CD4-positive, alpha-beta memory T cell (primary cell): ENCODE data around the gene CTSG. TPM values are rescaled to one million over a fixed set of nuclear protein-coding genes. Genes with fewer than 3 reads are reported as not detected.
A peak's percentile ranks its signal among the peaks of the same experiment; 100 is the strongest.

Experiments used
- CTCF ChIA-PET: fragments of 350-600 bp; sonication (Branson Sonifier 250); formaldehyde crosslinking; loops from one replicate; lab custom pipeline; 2021; ENCODE audit warnings: inconsistent platforms; ENCODE audit not compliant: partially characterized antibody; lab: Charles Lee
- POLR2A ChIA-PET: fragments of 350-600 bp; sonication (Branson Sonifier 250); formaldehyde crosslinking; loops from one replicate; lab custom pipeline; 2021; ENCODE audit not compliant: partially characterized antibody; lab: Charles Lee
- DNase-seq, 5 donors: peaks; one replicate each; pipeline versions ENCODE4 v3.0.0 to v3.0.0-alpha.2; 2020 to 2022; ENCODE audit warnings: mixed read lengths in 1 of 5
- H3K27ac ChIP-seq: one replicate; pipeline ENCODE4 v1.7.0; 2013; ENCODE audit warnings: low read depth, low read length
- H3K27me3 ChIP-seq: 2 replicates; pipeline ENCODE4 v1.7.0; 2013; ENCODE audit warnings: mild to moderate bottlenecking, low read length, moderate library complexity; ENCODE audit not compliant: insufficient read depth
- H3K36me3 ChIP-seq: 2 replicates; pipeline ENCODE4 v1.7.0; 2013; ENCODE audit warnings: mild to moderate bottlenecking, low read length, moderate library complexity; ENCODE audit not compliant: insufficient read depth
- H3K4me1 ChIP-seq: 2 replicates; pipeline ENCODE4 v1.7.0; 2013; ENCODE audit warnings: mild to moderate bottlenecking, low read length, moderate library complexity; ENCODE audit not compliant: insufficient read depth
- H3K4me3 ChIP-seq, 2 donors: one replicate each; pipeline ENCODE4 v1.7.0; 2013; ENCODE audit warnings: low read length in 2 of 2, mild to moderate bottlenecking in 1 of 2
- H3K9me3 ChIP-seq, 2 donors: one replicate each; pipeline ENCODE4 v1.7.0; 2013; ENCODE audit warnings: low read length in 2 of 2, control low read depth in 1 of 2; ENCODE audit not compliant: control insufficient read depth in 1 of 2
- H3K27ac Mint-ChIP-seq, 7 donors: one replicate each; pipeline ENCODE4 v1.8.0; 2020 to 2021; ENCODE audit warnings: mixed read lengths in 7 of 7, mild to moderate bottlenecking in 6 of 7, inconsistent platforms in 3 of 7, moderate library complexity in 3 of 7
- H3K27me3 Mint-ChIP-seq, 2 donors: one replicate each; pipeline ENCODE4 v1.8.0; 2020 to 2021; ENCODE audit warnings: mixed read lengths in 2 of 2
- H3K36me3 Mint-ChIP-seq, 2 donors: one replicate each; pipeline ENCODE4 v1.8.0; 2020 to 2021; ENCODE audit warnings: mixed read lengths in 2 of 2, inconsistent platforms in 1 of 2, mild to moderate bottlenecking in 1 of 2
- H3K4me1 Mint-ChIP-seq, 4 donors: one replicate each; pipeline ENCODE4 v1.8.0; 2020 to 2021; ENCODE audit warnings: mixed read lengths in 4 of 4, mild to moderate bottlenecking in 1 of 4
- H3K4me3 Mint-ChIP-seq, 8 donors: one replicate each; pipeline ENCODE4 v1.8.0; 2020 to 2021; ENCODE audit warnings: mixed read lengths in 8 of 8, mild to moderate bottlenecking in 7 of 8, moderate library complexity in 6 of 8, inconsistent platforms in 3 of 8
- H3K9me3 Mint-ChIP-seq, 8 donors: one replicate each; pipeline ENCODE4 v1.8.0; 2020 to 2021; ENCODE audit warnings: mixed read lengths in 8 of 8, mild to moderate bottlenecking in 5 of 8, inconsistent platforms in 3 of 8, moderate library complexity in 1 of 8
- intact Hi-C: fragments of 100-400 bp; cut with micrococcal nuclease; formaldehyde crosslinking; loops from one replicate; pipeline ENCODE4 v1.15.1; 2023
- polyA plus RNA-seq, 2 donors: library from polyadenylated mRNA; unstranded; fragments of 300-500 nt; fragmentation: Illumina TruSeq; gene quantifications; one replicate each; pipeline ENCODE4 v1.2.3, GENCODE V29; 2021
- total RNA-seq, 2 experiments: library from RNA; stranded (reverse); gene quantifications; one replicate each; pipeline ENCODE4 v1.2.3, GENCODE V29; 2021

Gene CTSG, protein sequence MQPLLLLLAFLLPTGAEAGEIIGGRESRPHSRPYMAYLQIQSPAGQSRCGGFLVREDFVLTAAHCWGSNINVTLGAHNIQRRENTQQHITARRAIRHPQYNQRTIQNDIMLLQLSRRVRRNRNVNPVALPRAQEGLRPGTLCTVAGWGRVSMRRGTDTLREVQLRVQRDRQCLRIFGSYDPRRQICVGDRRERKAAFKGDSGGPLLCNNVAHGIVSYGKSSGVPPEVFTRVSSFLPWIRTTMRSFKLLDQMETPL
- total RNA-seq (not detected), polyA plus RNA-seq (not detected)

DNA sequence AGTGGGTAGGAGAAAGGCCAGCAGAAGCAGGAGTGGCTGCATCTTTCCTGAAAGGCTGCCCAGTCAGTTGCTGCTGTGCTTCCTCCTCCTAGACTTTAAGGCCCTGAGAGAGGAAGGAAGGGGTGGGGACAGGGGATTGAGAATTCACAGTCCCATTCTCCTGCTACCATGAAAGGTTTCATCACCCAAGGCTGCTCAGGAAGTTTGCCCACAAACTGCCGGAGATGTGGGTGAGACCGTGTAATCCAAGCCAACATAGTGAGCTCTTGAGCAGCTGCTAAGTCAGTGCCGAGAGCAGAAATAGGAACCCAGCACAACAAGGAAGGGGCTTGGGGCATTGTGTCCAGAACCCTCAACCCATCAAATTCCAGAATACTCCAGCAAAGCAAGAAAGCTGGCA is at the start of gene CTSG:
Gene CTSG (minus strand): TSS at position 69 of the 400 bp plus-strand sequence. CDS start 27 bp downstream, at position 42.
- Mint-ChIP-seq H3K9me3 (peaks cover 0 to 2% (median 0%) of the 10 kb centered on the region in 8 donors), H3K27me3 (peaks cover 6 to 13% of the 10 kb centered on the region in 2 donors), H3K4me1 (no peaks in the 10 kb centered on the region), H3K4me3 (peak within 1 kb of the TSS in 1 of 8 donors; percentile 31), H3K27ac (peak within 1 kb of the TSS in 1 of 7 donors; percentile 22), H3K36me3 (no peaks in the 10 kb centered on the region)
- ChIA-PET POLR2A (no interaction called here), CTCF (no interaction called here)
- DNase-seq, result no peak
- H3K4me1 ChIP-seq, result no peaks in the 10 kb centered on the region
- H3K4me3 ChIP-seq, result no peak within 1 kb of the TSS
- no peak within 1 kb of the TSS for H3K27ac ChIP-seq
- no peaks in the 10 kb centered on the region for H3K27me3 ChIP-seq
- H3K9me3 ChIP-seq, result no peaks in the 10 kb centered on the region
- H3K36me3 ChIP-seq, result no peaks in the 10 kb centered on the region
- intact Hi-C loops, result no loop called here

DNA sequence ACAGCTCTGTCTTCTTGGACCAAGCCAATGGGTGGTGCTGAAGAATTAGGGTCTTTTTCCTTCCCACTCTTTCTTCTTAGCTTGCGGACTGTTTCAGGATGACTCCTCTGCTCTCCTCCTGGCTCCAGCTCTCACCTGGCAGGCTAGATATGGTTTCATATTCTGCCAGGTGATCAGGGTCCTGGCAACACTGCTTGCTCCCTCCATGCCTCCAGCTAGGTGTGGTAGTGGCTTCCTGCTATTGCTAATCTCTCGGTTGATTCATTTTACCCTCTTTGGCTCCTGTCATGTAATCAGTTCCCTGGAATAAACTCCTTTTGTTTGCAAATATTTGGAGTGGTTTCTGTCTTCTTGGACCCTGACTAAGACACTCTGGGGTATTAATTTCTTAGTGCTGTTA is 37.7 kb upstream of the CTSG start:
- intact Hi-C loops, result no loop called here
- no peaks in the 10 kb centered on the region for H3K27me3 ChIP-seq
- H3K36me3 ChIP-seq, result no peaks in the 10 kb centered on the region
- POLR2A ChIA-PET, result no interaction called here
- H3K4me1 ChIP-seq, result no peaks in the 10 kb centered on the region
- CTCF ChIA-PET, result no interaction called here
- Mint-ChIP-seq H3K36me3 (no peaks in the 10 kb centered on the region), H3K27me3 (no peaks in the 10 kb centered on the region), H3K4me3 (no peak overlapping the region), H3K27ac (peak overlapping the region in 1 of 7 donors; percentile 80), H3K4me1 (peaks cover 0 to 23% (median 7%) of the 10 kb centered on the region in 4 donors), H3K9me3 (peaks cover 0 to 5% (median 0%) of the 10 kb centered on the region in 8 donors)
- H3K27ac ChIP-seq, result no peak overlapping the region
- DNase-seq, result no peak
- no peaks in the 10 kb centered on the region for H3K9me3 ChIP-seq
- no peak overlapping the region for H3K4me3 ChIP-seq

DNA sequence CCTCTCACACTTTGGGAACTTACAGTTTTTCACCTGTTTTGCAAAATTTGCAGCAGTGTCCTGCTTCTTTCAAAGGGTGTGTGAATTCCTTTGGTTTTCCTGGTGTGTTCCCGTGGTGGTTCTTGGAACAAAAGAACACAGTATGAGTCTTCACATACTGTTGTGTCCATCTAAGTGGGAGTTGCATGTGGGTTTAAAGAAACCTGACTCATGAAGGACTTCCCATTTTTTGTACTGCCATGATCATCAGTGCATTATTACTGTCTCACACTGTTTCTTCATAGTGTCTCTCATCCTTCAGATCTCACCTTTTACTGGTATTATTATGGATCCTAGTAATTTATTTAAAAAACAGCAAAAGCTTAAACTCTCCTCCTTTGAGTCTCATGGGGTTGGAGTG is 37.2 kb upstream of the CTSG start:
- H3K36me3 ChIP-seq, result no peaks in the 10 kb centered on the region
- Mint-ChIP-seq H3K4me3 (no peak overlapping the region), H3K27ac (peak overlapping the region in 1 of 7 donors; percentile 80), H3K9me3 (peaks cover 0 to 5% (median 0%) of the 10 kb centered on the region in 8 donors), H3K4me1 (peaks cover 0 to 23% (median 7%) of the 10 kb centered on the region in 4 donors), H3K36me3 (no peaks in the 10 kb centered on the region), H3K27me3 (no peaks in the 10 kb centered on the region)
- H3K4me3 ChIP-seq, result no peak overlapping the region
- H3K9me3 ChIP-seq, result no peaks in the 10 kb centered on the region
- H3K27ac ChIP-seq, result no peak overlapping the region
- no peaks in the 10 kb centered on the region for H3K4me1 ChIP-seq
- intact Hi-C loops, result no loop called here
- CTCF ChIA-PET, result no interaction called here
- POLR2A ChIA-PET, result no interaction called here
- no peaks in the 10 kb centered on the region for H3K27me3 ChIP-seq
- no peak for DNase-seq

DNA sequence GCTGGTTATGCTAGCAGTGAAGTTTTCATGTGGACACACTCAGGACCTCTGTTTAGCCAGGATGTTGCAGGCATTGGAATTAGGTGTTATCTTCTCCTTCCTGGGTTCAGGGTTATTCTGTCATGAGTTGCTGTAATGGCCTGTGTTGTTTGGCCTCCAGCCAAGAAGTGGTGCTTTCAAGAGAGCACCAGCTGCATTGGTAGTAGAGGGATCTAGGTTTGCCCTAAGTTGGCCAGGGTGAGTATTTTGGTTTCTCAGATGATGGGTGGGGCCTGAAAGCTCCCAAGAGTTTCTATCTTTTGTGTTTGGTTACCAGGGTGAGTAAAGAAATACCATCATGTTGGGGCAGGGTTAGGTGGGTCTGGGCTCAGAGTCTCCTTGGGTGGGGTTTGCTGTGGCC is 36.1 kb upstream of the CTSG start:
- no peak overlapping the region for H3K4me3 ChIP-seq
- H3K27ac Mint-ChIP-seq, result peak overlapping the region in 2 of 7 donors; percentile 0 to 45
- H3K36me3 Mint-ChIP-seq, result no peaks in the 10 kb centered on the region
- CTCF ChIA-PET, result no interaction called here
- POLR2A ChIA-PET, result no interaction called here
- no peak overlapping the region for H3K27ac ChIP-seq
- no peaks in the 10 kb centered on the region for H3K27me3 Mint-ChIP-seq
- intact Hi-C loops, result no loop called here
- DNase-seq, result no peak
- H3K9me3 Mint-ChIP-seq, result peaks cover 0 to 5% (median 0%) of the 10 kb centered on the region in 8 donors
- no peaks in the 10 kb centered on the region for H3K9me3 ChIP-seq
- H3K27me3 ChIP-seq, result no peaks in the 10 kb centered on the region
- no peak overlapping the region for H3K4me3 Mint-ChIP-seq
- peaks cover 1% of the 10 kb centered on the region for H3K4me1 ChIP-seq
- peaks cover 2 to 30% (median 11%) of the 10 kb centered on the region in 4 donors for H3K4me1 Mint-ChIP-seq
- no peaks in the 10 kb centered on the region for H3K36me3 ChIP-seq

DNA sequence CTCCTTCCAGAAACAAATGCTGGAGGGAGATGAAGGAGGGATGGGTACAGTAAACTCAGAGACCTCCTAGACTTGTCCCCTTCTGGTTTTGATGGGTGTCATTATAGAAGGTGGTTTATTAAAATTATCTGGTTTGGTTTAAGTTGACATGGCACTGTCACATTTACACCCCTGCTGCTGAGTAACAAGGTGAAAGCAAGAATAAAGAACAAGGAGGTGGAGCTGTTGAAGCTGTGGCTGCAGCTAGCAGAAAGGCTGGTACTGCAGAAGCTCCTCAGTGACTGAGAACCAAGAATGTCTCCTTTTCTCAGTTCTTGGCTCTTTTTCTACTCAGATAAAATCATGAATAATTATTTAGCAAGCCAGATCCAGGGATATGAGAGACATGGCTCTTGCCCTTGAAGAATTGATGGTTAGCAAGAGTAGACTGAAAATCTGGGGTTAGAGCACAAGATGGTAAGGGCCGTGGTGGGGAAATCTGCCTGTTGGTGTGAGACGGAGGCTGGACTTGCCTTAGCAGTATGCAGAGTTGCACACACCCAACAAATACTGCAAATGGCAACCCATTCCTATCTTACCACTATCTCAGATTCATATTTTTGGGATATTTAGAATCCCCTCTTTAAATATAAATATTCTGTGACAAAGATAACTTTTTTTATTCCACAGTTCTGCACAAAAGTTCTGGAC is 33.8 kb upstream of the CTSG start, which contains the start of gene GZMH:
Gene GZMH (minus strand): TSS at position 31 of the 690 bp plus-strand sequence. CDS start 72 bp downstream, outside the sequence.
- no peaks in the 10 kb centered on the region for H3K27me3 ChIP-seq
- Mint-ChIP-seq H3K27me3 (no peaks in the 10 kb centered on the region), H3K36me3 (no peaks in the 10 kb centered on the region), H3K4me3 (peak within 1 kb of the TSS in 3 of 8 donors; percentile 30 to 69 (median 36)), H3K4me1 (peaks cover 10 to 38% (median 24%) of the 10 kb centered on the region in 4 donors), H3K27ac (peak within 1 kb of the TSS in 6 of 7 donors; percentile 39 to 77 (median 56)), H3K9me3 (peaks cover 0 to 5% (median 0%) of the 10 kb centered on the region in 8 donors)
- H3K27ac ChIP-seq, result no peak within 1 kb of the TSS
- H3K4me1 ChIP-seq, result peaks cover 19% of the 10 kb centered on the region
- ChIA-PET POLR2A (no interaction called here), CTCF (interaction anchor here (2.0 to 2.4 kb wide), 3 partner anchors 14 to 69 kb away, joined by 4 to 12 read pairs (median 7); no protein-coding TSS in a partner anchor)
- intact Hi-C loops, result no loop called here
- H3K36me3 ChIP-seq, result no peaks in the 10 kb centered on the region
- H3K9me3 ChIP-seq, result no peaks in the 10 kb centered on the region
- no peak within 1 kb of the TSS for H3K4me3 ChIP-seq
- DNase-seq, result no peak

DNA sequence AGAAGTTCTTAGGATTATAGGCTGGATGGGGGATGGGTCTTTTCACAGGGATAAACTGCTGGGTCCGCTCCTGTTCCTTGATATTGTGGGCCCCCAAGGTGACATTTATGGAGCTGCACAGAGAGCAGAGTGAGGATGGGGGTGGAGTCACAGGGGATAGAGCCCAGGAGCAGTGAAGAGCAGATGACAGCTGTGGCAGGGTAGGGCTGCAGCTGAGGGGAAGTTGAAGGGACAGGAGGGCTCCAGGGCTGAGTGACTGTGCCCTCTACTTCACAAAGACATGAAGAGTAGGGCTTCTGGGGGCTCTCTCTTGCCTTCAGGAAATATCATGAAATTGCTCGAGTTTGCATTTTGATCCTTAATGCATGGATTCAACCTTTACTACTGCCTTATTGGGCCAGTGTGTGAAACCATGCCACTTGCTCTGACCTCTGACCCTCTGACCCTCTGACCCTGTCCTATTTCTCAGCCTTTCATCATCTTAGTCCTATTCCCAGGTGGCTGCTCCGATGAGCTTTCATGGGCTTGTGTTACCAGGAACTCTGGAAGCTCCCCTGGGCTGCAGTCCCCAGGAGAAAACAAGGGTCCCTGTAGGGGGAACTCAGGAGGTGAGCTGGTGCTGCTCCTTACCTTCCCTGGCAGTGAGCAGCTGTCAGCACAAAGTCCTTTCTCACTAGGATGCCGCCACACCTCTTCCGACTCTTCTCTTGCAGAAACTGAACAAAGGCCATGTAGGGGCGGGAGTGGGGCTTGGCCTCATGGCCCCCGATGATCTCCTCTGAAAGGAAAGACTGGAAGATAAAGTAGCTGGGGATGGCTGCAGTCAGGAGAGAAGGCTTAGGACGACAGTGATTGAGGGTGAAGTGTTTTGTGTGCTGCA is 31.8 kb upstream of the CTSG start:
- Mint-ChIP-seq H3K4me1 (peaks cover 10 to 30% (median 22%) of the 10 kb centered on the region in 4 donors), H3K27me3 (peaks cover 0 to 5% of the 10 kb centered on the region in 2 donors), H3K27ac (peak overlapping the region in 4 of 7 donors; percentile 67 to 80 (median 74)), H3K9me3 (peaks cover 0 to 5% (median 0%) of the 10 kb centered on the region in 8 donors), H3K36me3 (no peaks in the 10 kb centered on the region), H3K4me3 (peak overlapping the region in 5 of 8 donors; percentile 21 to 47 (median 43))
- ChIA-PET CTCF (interaction anchor here (0.8 to 4.7 kb wide), 8 partner anchors 8 to 125 kb away, joined by 3 to 31 read pairs (median 6); no protein-coding TSS in a partner anchor), POLR2A (no interaction called here)
- intact Hi-C loops, result no loop called here
- DNase-seq, result no peak
- Histone ChIP-seq H3K4me3 (no peak overlapping the region), H3K27me3 (peaks cover 3% of the 10 kb centered on the region), H3K27ac (no peak overlapping the region), H3K9me3 (no peaks in the 10 kb centered on the region), H3K4me1 (peaks cover 19% of the 10 kb centered on the region), H3K36me3 (no peaks in the 10 kb centered on the region)
